Effector memory CD4-positive, alpha-beta T cell (primary cell): Measurements from ENCODE around the gene SMAD7.
"Not testable (repeated sequence)": the region's sequence is repeated elsewhere in the genome, so short reads cannot be mapped to it uniquely, and the experiment has no call there.

Experiments used
- DNase-seq, 3 donors: peaks; one replicate each; pipeline ENCODE4 v3.0.0-alpha.2; 2020
- H3K27ac ChIP-seq: 2 replicates; pipeline ENCODE4 v1.7.0; 2013; ENCODE audit warnings: mild to moderate bottlenecking, low read length, moderate library complexity; ENCODE audit not compliant: insufficient read depth, poor library complexity, severe bottlenecking
- H3K27me3 ChIP-seq: replicated peaks from 2 replicates; pipeline ENCODE4 v1.7.0; 2013; ENCODE audit warnings: mild to moderate bottlenecking, low read length; ENCODE audit not compliant: insufficient read depth, control insufficient read depth, poor library complexity, severe bottlenecking
- H3K36me3 ChIP-seq: 2 replicates; pipeline ENCODE4 v1.7.0; 2013; ENCODE audit warnings: mild to moderate bottlenecking, low read length, moderate library complexity; ENCODE audit not compliant: control insufficient read depth, insufficient read depth
- H3K4me1 ChIP-seq: 2 replicates; pipeline ENCODE4 v1.7.0; 2013; ENCODE audit warnings: low read length, mild to moderate bottlenecking; ENCODE audit not compliant: control insufficient read depth, insufficient read depth, poor library complexity, severe bottlenecking
- H3K4me3 ChIP-seq: 2 replicates; pipeline ENCODE4 v1.7.0; 2013; ENCODE audit warnings: low read length, low read depth, mild to moderate bottlenecking; ENCODE audit not compliant: insufficient read depth, poor library complexity, severe bottlenecking
- H3K9me3 ChIP-seq: 2 replicates; pipeline ENCODE4 v1.7.0; 2013; ENCODE audit warnings: mild to moderate bottlenecking, low read length, moderate library complexity; ENCODE audit not compliant: control insufficient read depth

The SMAD7 gene

GRCh38 chr18:48877941-48878340 is 72.8 kb downstream of the SMAD7 start:
- DNase-seq = no peak
- H3K4me3 ChIP-seq = no peak overlapping the region
- H3K4me1 ChIP-seq = no peaks in the 10 kb centered on the region
- no peak overlapping the region for H3K27ac ChIP-seq
- H3K27me3 ChIP-seq = no peaks in the 10 kb centered on the region
- no peaks in the 10 kb centered on the region for H3K36me3 ChIP-seq
- H3K9me3 ChIP-seq = no peaks in the 10 kb centered on the region

DNA sequence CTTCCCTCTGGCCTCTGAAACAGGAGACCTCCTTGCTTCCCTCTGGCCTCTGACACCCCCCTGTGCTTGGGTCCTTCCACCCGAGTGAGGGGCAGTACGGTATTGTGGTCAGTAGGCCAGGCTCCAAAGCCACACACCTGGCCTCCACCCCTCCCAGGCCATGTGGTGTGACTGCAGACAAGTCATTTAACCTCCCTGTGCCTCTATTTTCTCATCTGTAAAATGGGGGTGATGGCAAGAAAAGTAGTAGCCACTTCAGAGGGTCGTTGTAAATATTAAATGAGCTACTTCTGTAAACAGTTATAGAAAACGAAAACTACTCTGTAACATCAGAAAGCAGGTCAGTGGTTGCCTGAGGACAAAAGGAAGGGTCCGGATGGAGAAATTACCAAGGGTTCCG is 74.2 kb downstream of the SMAD7 start:
- no peaks in the 10 kb centered on the region for H3K27me3 ChIP-seq

GRCh38 chr18:48875942-48876511 is 74.7 kb downstream of the SMAD7 start:
- Histone ChIP-seq H3K9me3 (no peaks in the 10 kb centered on the region), H3K4me3 (no peak overlapping the region), H3K27me3 (no peaks in the 10 kb centered on the region), H3K27ac (no peak overlapping the region), H3K4me1 (no peaks in the 10 kb centered on the region), H3K36me3 (no peaks in the 10 kb centered on the region)
- DNase-seq = no peak

More for the DNA sequence above, 74.2 kb downstream of the SMAD7 start:
- H3K4me3 ChIP-seq = no peak overlapping the region
- DNase-seq = no peak
- H3K4me1 ChIP-seq = no peaks in the 10 kb centered on the region
- H3K36me3 ChIP-seq = no peaks in the 10 kb centered on the region
- no peaks in the 10 kb centered on the region for H3K9me3 ChIP-seq
- H3K27ac ChIP-seq = no peak overlapping the region

DNA sequence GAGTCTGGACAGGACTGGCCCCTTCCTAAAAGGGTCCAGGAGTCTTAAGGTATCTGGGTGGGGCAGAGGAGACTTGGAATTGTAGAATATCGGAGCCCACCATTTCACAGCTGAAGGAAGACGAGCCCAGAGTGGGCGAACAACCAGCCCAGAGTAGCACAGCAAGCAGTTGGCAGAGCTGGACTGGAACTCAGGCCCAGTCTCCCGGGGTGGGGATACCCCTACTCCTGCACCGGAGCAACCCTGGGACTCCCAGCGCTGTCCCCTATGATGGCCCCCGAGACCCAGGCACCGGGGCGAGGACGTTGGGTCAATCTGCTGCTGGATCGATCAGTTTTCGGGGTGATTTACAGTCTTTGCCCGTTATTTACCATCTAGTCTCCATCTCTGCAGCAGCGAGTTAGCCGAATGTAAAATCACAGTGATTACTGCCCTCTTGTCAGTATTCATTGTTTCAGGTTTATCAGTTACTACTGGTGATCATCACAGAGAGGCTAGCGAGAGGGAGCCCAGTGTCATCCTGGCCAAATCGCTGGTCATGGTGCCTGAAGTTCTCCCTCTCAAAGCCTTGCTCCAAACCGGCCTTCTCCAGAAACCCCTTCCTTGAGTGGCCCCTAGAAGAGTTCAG is 75.3 kb downstream of the SMAD7 start:
- no peaks in the 10 kb centered on the region for H3K4me1 ChIP-seq
- H3K9me3 ChIP-seq = no peaks in the 10 kb centered on the region
- no peak overlapping the region for H3K27ac ChIP-seq
- no peak overlapping the region for H3K4me3 ChIP-seq
- DNase-seq = no peak
- H3K27me3 ChIP-seq = no peaks in the 10 kb centered on the region
- H3K36me3 ChIP-seq = no peaks in the 10 kb centered on the region

DNA sequence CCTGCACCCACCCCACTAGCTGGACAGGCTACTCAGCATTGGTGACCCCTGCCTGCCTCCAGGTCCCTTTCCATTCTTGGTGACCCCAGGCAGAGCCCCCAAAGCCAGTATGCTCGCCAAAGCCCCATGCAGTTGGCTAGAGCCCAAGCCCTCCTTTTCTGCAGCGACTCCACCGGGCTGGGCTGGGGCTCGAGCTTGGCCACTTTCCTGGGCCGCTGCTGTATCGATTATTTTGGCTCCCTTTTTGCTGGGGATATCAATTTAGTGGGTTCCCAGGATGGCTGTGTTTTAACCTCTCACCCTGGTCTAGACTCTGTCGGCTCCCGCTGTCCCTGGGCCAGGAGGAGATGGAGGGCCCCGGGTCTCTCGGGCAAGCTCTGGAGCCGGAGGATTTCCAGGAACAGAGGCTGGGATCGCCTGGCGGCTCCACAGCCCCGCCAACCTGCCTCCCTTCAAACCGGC is 76.0 kb downstream of the SMAD7 start:
- no peak for DNase-seq

DNA sequence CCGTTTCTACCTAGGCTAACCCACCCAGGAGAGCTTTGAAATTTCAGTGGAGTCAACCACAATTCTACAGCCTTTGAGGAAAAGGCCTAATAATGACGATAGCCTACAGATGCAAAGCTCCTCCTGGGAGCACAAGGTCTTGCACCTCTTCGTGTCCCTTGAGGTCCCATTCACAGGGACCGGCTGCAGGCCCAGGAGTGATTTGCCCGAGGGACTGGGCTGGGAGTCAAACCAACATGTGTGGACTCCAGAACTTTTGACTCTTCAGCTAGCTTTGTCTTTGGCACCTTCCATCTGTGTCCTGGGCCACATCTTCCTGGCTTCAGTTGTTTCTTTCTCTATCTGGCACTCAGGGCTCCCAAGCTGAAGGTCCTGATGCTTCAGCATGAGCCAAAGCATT is 76.5 kb downstream of the SMAD7 start:
- H3K27me3 ChIP-seq = no peaks in the 10 kb centered on the region
- H3K4me3 ChIP-seq = no peak overlapping the region
- H3K9me3 ChIP-seq = no peaks in the 10 kb centered on the region
- DNase-seq = no peak
- H3K27ac ChIP-seq = no peak overlapping the region
- no peaks in the 10 kb centered on the region for H3K36me3 ChIP-seq
- no peaks in the 10 kb centered on the region for H3K4me1 ChIP-seq

More for the DNA sequence above, 76.0 kb downstream of the SMAD7 start:
- Histone ChIP-seq H3K9me3 (no peaks in the 10 kb centered on the region), H3K27ac (no peak overlapping the region), H3K27me3 (no peaks in the 10 kb centered on the region), H3K4me1 (no peaks in the 10 kb centered on the region), H3K36me3 (no peaks in the 10 kb centered on the region), H3K4me3 (no peak overlapping the region)

- DNase-seq = no peak
- Histone ChIP-seq H3K27me3 (no peaks in the 10 kb centered on the region), H3K36me3 (no peaks in the 10 kb centered on the region), H3K27ac (no peak overlapping the region), H3K4me3 (no peak overlapping the region), H3K4me1 (no peaks in the 10 kb centered on the region), H3K9me3 (no peaks in the 10 kb centered on the region)
These were observed 78.3 kb downstream of the SMAD7 start for GRCh38 chr18:48872234-48873145.

DNA sequence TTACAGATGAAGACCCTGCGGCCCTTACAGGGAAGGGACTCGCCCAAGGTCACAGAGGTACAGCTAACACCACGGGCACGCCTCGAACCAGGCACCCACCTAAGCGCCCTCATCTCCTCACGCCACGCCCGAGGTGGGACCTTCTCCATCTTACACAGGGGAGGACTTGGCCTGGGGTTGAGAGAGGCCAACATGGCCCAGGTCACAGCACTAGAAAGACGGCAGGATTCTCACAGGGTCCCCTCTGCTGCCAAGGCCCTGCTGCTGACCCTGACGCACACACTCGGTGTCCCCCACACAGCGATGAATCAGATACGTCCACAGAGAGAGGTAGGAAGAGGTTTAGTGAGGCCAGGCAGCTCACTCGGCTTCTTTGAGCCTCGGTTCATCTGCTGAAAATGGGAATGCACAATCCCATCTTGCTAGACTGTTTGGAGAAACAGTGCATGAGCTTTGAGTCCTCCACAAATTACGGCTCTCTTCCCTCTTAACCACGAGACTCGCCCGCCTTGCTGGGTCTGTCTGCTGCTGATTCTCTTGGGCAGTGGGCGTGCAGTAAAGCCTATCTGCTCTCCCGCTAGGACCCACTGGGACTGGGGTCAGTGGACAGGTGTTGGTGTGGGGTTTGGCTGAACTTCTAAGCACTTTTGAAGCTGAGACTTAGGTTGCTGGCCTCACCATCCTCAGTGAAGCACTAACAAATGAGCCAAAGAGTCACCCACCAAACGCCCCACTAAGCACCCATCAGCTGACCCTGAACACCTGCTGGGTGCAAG is 79.2 kb downstream of the SMAD7 start:
- Histone ChIP-seq H3K4me3 (no peak overlapping the region), H3K36me3 (no peaks in the 10 kb centered on the region), H3K4me1 (no peaks in the 10 kb centered on the region), H3K27ac (no peak overlapping the region), H3K27me3 (no peaks in the 10 kb centered on the region), H3K9me3 (no peaks in the 10 kb centered on the region)
- DNase-seq = no peak

DNA sequence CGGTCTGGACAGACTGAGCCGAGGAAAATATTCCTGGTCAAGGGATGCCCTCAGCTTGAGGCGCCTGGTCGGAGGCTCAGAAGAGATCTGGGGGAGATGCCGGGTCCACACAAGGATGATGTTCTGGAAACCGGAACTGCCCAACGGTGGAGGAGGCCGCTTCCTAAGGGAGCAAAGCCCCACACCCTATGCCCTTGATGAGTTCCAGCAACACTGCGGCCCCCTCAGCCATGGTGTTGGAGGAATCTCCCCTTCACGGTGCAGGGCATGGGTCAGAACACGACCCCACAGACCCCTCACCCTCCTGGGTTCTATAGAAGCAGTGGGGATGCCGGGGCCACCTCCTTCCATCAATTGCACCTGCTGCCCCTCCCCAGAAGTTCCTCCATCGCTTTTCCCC is 79.8 kb downstream of the SMAD7 start:
- not testable (repeated sequence) for H3K4me1 ChIP-seq, H3K9me3 ChIP-seq, H3K36me3 ChIP-seq, H3K4me3 ChIP-seq, H3K27ac ChIP-seq, DNase-seq, H3K27me3 ChIP-seq
